CD4-positive, alpha-beta T cell treated with Interleukin-4 for 1 hour (primary cell): ENCODE measurements around the gene GOLM1.
A peak's percentile ranks its signal among the peaks of the same experiment; 100 is the strongest.
"Not testable (repeated sequence)": the region's sequence is repeated elsewhere in the genome, so short reads cannot be mapped to it uniquely, and the experiment has no call there.

Experiments
- DNase-seq, 2 donors: peaks; one replicate each; pipeline ENCODE4 v3.0.0-alpha.2; 2020 to 2022

Gene GOLM1

GRCh38 chr9:86098824-86099700 is at the start of gene GOLM1:
Gene GOLM1, minus strand, starts transcription at chr9:86099558. Its CDS starts 20,238 bp downstream, at chr9:86079320.
- peak in 1 of 2 donors; percentile 2 for DNase-seq

- DNase-seq, result not testable (repeated sequence)
These were observed 47.3 kb upstream of the GOLM1 start for GRCh38 chr9:86146671-86147070.

GRCh38 chr9:86145960-86146359 is 46.6 kb upstream of the GOLM1 start:
- DNase-seq, result not testable (repeated sequence)

- no peak for DNase-seq
These were observed 43.6 kb upstream of the GOLM1 start for GRCh38 chr9:86142973-86143372.

GRCh38 chr9:86141843-86142242 is 42.5 kb upstream of the GOLM1 start:
- no peak for DNase-seq

GRCh38 chr9:86135371-86135770 is 36.0 kb upstream of the GOLM1 start:
- DNase-seq, result no peak

GRCh38 chr9:86134361-86134760 is 35.0 kb upstream of the GOLM1 start:
- no peak for DNase-seq

- no peak for DNase-seq
These were observed 29.0 kb upstream of the GOLM1 start for GRCh38 chr9:86128235-86128822.

- no peak for DNase-seq
These were observed 27.9 kb upstream of the GOLM1 start for GRCh38 chr9:86126998-86127972.

- DNase-seq, result no peak
These were observed 23.0 kb upstream of the GOLM1 start for GRCh38 chr9:86122311-86122710.

- DNase-seq, result no peak
These were observed 20.1 kb upstream of the GOLM1 start for GRCh38 chr9:86119457-86119856.

- no peak for DNase-seq
These were observed 17.1 kb upstream of the GOLM1 start for GRCh38 chr9:86116425-86116824.

GRCh38 chr9:86115886-86116285 is 16.5 kb upstream of the GOLM1 start:
- no peak for DNase-seq

GRCh38 chr9:86112057-86112456 is 12.7 kb upstream of the GOLM1 start:
- DNase-seq, result no peak

- no peak for DNase-seq
These were observed 3.3 kb upstream of the GOLM1 start for GRCh38 chr9:86102626-86103025.

- DNase-seq, result peak; percentile 13 to 26
These were observed 475 bp upstream of the GOLM1 start for GRCh38 chr9:86099701-86100364.

- DNase-seq, result no peak
These were observed 1.7 kb downstream of the GOLM1 start for GRCh38 chr9:86097510-86098224.

- DNase-seq, result no peak
These were observed 3.0 kb downstream of the GOLM1 start for GRCh38 chr9:86096386-86096785.

GRCh38 chr9:86093788-86094555 is 5.4 kb downstream of the GOLM1 start:
- no peak for DNase-seq

- DNase-seq, result no peak
These were observed 7.9 kb downstream of the GOLM1 start for GRCh38 chr9:86091477-86091876.

GRCh38 chr9:86082870-86083269 is 16.5 kb downstream of the GOLM1 start:
- no peak for DNase-seq
